HG03520 (cell line): ENCODE results near the gene CASP2.

Experiments used
- ATAC-seq: cut with Tn5 transposase; IDR thresholded peaks from one replicate; pipeline ENCODE4 v1.9.1; 2021; ENCODE audit warnings: mild to moderate bottlenecking, moderate library complexity; ENCODE audit not compliant: unreplicated experiment

The CASP2 gene

DNA sequence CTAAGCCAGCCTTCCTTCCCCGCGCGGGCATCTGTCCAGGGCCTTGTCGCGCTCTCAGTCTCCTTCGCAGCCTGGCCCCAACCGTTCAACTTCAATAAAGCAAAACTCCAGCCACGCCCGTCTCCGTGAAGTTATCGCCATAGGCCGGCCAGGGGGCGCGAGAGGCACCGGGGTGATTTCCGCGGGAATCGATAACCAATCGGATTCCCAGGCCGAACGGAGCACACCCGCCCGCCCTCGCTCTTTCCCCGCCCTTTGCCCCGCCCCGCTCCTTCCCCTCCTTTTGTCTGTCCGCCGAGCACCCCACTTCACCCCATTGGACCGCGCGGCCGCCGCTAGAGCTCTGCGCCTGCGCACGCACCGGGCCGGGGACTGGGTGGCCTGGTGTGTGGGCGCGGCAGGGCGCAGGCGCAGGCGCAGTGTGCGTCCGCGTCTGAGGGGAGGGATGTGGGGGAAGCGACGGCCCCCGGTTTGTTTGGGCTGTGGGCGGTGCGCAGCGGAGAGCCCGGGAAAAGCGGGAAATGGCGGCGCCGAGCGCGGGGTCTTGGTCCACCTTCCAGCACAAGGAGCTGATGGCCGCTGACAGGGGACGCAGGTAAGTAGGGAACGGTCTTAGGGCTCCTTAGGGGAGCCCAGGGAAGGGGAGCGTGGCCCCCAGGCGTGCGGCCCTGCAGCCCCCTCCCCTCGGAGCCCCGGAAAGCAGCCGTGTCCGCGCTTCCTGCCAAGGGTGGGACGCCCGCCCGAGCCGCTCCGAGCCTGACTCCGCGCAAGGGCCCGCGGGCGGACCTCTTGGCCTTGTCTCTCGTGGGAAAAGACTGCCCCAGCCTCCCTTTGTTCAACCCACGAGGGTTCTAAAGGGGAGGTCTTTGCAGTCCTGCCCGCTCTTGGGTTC lies at the start of gene CASP2:
TSS of gene CASP2 (plus strand) at position 417 of the 892 bp plus-strand sequence. CDS start at position 522, 105 bp downstream.
- ATAC-seq, result peak; percentile 91

DNA sequence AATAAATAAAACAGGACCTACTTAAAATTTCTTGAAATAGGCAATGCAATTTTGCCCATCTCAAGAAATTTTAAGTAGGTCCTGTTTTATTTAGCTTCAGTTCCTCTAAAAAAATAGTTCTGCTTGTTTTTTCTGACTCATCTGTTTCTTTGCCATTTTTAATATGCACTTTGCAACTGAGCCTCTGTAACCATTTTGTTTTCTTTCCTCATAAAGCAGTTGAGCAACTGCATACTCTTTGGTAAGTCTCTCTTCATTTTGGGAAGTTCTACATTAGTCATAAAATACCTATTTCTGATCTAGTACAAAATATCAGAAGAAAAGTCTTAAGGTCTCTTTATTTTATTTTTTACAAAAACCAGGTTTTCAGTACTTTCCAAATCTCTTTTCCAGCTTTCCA lies 48.3 kb upstream of the CASP2 start:
- ATAC-seq, result no peak

DNA sequence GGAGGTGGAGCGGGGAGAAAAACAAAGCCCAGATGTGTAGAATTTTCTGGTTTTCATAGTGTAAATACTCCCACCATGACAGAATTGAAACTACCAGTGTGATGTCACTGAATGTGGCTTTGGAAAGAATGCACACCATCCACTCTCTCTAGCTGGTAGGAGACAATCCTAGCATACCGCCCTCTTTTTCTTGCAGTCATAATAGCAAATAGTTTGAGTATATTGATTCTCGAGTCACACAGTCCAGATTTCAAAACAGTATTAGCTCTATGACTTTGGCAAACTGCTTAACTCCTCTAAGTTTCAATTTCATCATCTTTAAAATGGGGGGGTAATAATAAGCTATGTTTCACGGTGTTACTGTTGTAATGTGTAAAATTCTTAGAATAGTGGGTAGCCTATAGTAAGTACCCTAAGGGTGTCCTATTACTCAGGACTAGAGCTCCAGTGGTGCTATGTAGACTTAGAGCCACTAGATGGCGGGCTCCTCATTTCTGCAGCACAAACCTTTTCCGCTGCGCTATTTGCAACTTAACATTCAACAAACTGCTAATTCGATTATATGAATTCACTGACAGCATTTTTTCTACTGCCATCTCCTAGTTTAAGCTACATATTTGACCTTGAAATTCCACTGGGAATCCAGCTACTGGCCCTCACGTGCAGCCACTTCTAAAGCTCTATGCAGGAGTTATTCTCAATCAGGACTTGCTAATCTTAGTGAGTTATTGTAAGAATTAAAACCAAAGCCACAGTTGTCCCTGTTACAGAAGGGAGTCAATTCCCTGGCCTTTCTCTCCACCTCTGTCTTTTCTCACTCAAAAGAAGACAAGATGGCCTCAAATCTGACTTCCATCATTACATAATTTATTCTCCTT lies 47.6 kb upstream of the CASP2 start:
- peak; percentile 94 for ATAC-seq

DNA sequence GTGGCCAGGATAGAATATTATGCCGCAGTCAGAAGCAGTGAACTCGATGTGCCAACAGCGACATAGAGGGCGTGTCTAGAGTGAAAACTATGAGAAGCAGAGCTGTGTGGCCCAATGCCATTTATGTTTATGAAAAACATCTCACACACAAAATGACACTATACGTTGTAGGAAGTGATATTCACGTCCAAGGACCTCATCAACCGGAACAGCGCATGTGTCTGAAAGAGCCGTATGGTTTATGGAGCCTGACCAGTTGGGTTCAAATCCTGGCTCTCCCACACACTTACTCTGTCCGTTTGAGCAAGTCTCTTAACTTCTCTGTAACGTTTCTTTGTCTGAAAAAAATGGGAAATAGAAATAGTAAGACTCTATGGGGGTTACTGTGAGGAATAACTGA lies 45.8 kb upstream of the CASP2 start:
- ATAC-seq, result no peak

DNA sequence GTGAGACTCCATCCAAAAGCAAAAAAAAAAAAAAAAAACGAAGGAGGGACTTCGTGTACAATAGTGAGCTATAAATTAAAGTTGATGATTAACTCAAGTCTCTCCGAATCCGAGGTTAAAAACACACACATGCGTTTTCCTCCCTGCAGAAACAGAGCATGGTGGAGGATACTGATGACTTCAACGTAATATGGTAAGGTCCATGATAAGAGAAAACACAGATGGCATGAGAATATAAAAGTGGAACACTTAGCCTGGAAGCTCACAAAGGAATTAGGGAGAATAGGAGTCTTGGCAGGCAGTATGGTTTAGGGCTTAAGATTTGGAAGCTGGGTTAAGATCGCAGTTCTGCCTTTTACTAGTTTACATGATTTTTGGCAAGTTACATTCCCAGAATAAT lies 45.0 kb upstream of the CASP2 start:
- ATAC-seq, result no peak

DNA sequence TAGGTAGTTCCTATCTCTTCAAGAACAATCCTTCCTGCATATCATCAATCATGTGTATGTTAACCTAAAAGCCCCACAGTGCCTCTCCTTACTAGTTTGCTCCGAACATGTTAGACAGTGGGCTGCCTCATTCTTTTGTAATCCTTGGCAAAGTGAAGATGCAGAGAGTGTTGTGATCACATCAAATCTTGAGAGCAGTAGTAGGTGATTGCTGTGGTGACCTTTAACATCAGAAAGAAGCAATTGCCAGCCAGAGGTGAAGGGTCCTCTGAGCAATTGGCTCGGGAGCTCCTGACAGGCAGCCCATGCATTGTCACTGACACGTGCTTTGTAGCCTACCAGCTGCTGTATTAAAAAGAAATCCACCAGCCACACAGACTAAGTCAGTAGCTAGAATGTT lies 44.5 kb upstream of the CASP2 start:
- ATAC-seq, result no peak

DNA sequence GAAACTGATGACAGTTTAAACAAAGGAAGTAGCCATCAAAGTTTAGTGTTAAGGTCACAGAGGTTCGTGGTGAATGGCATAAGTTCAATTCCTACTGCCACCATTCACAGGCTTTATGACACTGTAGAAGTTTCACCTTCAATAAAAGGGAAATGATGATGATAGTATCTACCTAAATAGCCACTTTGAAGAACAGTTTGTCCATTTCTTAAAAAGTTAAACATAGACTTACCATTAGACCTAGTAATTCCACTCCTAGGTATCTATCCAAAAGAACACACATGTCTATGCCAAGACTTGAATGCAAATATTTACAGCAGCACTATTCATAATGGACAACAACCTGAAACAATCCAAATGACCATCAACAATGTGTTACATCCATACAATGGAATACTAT lies 43.8 kb upstream of the CASP2 start:
- no peak for ATAC-seq

DNA sequence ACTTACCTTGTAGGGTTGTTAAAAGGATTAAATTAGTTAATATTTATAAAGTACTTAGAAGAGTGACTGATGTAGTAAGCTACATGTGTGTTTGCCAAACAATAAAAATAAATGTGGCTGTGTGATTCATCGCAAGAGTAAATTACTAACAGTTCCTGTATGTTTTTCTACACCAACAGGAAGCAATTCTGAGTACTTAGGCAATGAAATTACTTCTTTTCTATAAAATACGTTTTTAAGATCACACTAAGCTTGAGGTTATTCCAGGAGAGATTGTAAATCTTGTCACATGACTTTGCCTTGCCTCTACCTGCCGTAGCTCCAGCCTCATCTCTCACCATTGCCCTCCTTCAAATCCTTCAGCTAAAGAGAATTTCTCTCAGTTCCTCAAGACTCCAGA lies 43.0 kb upstream of the CASP2 start:
- ATAC-seq, result no peak

DNA sequence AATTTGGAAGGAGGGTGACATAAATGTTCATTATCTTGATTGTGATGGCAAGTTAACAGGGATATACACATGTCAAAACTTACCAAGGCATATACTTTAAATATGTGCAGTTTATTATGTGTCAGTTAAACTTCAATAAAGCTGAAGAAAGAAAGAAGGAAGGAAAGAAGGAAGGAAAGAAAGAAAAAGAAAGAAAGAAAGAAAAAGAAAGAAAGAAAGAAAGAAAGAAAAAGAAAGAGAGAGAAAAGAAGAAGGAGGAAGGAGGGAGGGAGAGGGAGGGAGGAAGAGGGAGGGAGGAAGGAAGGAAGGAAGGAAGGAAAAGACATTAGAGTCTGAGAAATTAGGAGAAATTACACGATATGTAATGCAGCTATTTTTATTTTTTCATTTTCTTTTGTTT lies 40.8 kb upstream of the CASP2 start:
- no peak for ATAC-seq

DNA sequence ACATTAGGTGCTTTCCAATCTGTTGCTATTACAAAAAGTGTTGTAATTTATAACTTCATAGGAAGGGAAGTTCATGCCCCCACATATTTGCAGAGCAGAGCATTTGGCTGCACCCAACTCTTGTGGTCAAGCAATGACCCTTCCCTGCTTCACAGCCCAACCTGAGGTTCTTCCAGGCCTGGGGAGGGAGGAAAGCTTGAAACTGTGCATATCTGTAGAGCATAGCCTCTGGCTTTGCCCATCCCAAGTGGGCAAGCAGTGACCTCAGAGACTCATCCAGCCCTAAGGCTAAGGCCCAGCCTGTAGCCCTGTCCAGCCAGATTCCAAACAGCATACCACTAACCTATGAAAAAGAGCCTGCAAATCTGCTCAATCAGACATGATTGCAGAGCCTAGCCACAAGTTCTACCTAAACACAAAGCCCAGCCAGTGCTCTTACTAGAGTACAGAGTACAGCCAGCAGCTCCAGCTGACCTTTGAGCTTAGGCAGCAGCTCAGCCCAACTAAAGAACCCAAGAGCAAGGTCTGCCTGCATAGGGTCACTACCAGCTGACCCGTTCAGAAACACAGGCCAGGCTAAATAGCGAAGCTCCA lies 39.3 kb upstream of the CASP2 start:
- ATAC-seq, result no peak

DNA sequence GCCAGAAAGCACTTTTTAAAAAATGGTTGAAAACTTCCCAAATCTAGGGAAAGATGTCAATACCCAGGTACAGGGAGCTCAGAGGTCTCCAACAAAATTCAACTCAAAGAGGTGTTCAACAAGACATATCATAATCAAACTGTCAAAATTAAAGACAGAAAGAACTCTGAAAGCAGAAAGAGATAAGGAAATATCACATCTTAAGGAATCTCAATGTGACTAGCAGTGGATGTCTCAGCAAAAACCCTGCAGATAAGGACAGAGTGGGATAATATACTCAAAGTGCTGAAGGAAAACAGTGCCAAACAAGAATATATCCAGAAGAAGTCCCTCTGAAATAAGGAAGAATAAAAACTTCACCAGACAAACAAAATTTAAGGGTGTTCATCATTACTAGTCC lies 38.0 kb upstream of the CASP2 start:
- no peak for ATAC-seq

DNA sequence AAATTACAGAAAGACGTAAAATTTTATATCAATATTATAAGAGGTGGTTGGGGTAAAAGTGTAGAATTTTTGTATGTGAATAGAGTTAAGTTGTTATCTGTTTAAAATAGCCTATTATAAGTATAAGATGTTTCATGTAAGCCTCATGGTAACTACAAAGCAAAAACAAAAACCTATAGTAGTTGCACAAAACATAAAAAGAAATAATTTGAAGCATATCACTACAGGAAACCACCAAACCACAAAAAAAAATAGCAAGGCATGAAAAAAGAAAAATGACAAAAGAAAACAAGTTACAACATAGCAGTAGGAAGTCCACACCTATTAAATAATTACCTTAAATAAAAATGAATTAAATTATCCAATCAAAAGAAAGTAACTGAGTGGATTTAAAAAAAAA lies 37.3 kb upstream of the CASP2 start:
- ATAC-seq, result no peak

DNA sequence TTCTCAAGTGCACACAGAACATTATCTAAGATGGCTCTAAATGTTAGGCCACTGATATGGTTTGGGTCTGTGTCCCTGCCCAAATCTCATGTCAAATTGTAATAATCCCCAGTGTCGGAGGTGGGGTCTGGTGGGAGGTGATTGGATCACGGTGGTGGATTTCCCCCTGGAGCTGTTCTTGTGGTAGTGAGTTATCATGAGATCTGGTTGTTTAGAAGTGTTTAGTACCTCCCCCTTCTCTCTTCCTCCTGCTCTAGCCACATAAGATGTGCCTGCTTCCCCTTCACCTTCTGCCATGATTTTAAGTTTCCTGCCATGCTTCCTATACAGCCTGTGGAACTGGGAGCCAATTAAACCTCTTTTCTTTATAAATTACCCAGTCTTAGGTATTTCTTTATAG lies 36.1 kb upstream of the CASP2 start:
- ATAC-seq, result no peak

DNA sequence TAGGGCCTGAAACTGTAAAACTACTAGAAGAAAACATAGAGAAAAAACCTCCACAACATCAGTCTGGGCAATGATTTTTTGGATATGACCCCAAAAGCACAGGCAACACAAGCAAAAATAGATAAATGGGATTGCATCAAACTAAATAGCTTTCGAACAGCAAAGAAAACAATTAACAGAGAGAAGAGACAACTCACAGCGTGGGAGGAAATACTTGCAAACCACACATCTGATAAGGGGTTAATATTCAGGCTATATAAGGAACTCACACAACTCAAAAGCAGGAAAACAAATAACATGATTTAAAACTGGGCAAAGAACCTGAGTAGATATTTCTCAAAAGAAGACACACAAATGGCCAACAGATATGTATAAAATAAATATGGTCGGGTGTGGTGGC lies 32.6 kb upstream of the CASP2 start:
- ATAC-seq, result no peak

DNA sequence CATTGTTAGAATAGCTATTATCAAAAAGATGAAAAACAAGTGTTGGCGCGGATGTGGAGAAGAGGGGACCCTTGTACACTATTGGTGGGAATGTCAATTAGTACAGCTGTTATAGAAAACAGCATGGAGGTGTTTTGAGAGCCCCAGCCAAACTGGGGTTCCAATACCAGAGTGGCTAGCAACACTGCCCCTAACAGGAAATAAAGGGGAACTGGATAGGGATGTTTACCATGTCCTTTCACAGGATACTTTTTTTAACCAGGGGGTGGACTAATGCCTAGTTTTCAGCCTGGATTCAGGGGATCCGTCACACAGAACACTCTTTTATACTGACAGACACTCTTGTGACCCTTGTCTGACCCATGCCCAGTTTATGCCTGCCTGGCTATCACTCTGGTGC lies 31.8 kb upstream of the CASP2 start:
- peak; percentile 16 for ATAC-seq

DNA sequence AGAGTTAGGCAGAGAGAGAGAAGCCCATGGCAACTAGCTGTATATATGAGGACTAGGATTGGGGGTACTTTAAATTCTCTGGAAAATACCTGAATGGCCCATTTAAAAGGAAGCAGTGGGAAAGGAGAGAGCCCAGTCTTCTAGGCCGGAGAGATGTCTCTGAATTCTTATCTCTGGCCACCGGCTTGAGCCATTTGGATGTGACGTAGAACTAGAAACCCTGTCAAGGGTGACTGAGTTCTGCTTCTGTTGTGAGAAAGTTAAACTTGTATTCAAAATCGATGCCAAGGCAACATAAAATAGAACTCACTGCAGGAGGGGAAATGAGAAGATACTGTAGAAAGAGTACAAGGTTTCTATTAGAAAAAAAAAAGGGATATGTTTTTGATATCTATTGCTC lies 31.2 kb upstream of the CASP2 start:
- ATAC-seq, result peak; percentile 67

DNA sequence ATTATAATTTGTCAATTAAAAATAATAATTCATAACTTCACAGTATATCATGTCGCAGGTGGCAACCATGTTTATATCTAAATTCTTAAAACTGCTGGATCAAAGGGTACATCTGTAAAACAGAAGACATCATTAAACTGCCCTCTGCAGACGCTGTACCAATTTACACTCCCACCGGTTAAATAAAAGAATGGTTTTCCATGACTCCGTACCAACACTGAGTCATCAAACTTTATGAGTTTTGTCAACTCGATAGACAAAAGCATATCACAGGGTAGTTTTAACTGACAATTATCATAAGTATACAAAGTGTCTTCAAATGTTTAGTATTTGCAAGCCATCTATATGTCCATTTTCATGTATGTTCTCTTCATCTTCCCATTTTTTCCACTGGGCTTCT lies 30.6 kb upstream of the CASP2 start:
- no peak for ATAC-seq

DNA sequence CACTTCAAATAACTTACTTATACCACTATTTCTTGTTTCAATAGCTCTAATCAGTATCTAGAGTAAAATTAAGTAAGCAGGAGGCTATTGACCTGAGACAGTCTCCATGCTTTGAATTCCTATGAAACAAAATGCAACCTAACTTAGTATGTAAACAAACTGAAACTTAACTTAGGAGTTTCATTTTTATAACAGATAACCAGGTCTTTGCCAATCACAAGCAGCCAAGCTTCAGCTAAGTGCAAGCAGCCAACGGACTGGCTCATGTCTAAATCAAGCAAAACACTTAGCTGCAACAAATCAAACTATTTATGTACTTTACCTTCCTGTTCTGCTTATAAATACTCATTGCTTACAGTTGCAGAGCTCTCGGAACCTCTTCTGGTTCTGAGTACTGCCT lies 29.3 kb upstream of the CASP2 start:
- ATAC-seq, result peak; percentile 38

DNA sequence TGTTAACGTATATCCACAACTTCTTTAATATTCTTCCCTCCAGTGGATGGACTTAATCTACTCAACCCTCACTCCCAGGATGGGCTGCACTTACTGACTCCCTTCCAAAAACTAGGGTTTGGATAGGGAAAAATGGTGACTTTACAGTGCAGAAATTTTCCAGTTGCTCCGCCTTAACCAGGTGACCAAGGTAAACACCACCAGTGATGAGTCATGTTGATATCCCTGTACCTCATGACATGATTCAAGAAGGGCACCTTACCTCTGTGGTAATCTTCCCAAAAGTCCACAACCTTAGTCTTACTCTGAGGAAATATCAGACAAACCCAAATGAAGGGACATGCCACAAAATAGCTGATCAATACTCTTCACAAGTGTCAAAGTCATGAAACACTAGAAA lies 28.4 kb upstream of the CASP2 start:
- no peak for ATAC-seq

DNA sequence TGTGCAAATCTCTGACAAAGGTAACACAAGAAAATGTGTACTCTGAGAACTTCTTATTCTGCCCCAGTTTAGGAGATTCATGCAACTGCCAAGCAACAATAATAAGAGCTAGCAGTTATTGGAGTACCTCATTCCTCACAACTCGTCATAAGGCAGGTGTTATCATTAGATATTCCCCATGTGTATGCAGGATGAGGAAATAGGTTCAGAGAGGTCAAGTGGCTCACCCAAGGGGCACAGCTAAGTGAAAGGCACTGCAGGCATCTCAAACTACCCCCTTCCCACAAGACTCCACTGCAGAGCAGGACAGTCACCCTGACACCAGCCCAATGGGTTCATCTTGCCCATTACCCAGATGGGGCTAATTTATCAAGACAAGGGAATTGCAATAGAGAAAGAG lies 26.2 kb upstream of the CASP2 start:
- ATAC-seq, result no peak
